Kidney (tissue), 14 donors: Measurements from ENCODE around the gene ELK3. TPM values are rescaled to one million over a fixed set of nuclear protein-coding genes. Genes with fewer than 3 reads are reported as not detected.

Experiments used
- DNase-seq, 5 donors: peaks; one replicate each; pipeline ENCODE4 v3.0.0-alpha.2; 2013 to 2020
- FAIRE-seq: peaks from 2 replicates; lab custom pipeline; 2012; peaks lifted over from hg19 to GRCh38; lab: Jason Lieb, UNC
- H3K27ac ChIP-seq, 2 donors: one replicate each; pipeline ENCODE4 v1.7.0; 2013; ENCODE audit warnings: low read depth in 2 of 2, low read length in 2 of 2, inconsistent platforms in 1 of 2
- H3K27me3 ChIP-seq: one replicate; pipeline ENCODE4 v1.7.1; 2013; ENCODE audit warnings: low read length, inconsistent platforms; ENCODE audit not compliant: control insufficient read depth, insufficient read depth
- H3K36me3 ChIP-seq, 3 donors: one replicate each; pipeline versions ENCODE4 v1.7.0 to v1.7.1; 2013; ENCODE audit warnings: low read length in 3 of 3, control low read depth in 1 of 3, inconsistent platforms in 1 of 3; ENCODE audit not compliant: insufficient read depth in 3 of 3, control insufficient read depth in 2 of 3
- H3K4me1 ChIP-seq, 3 donors: one replicate each; pipeline versions ENCODE4 v1.7.0 to v1.7.1; 2013; ENCODE audit warnings: low read length in 3 of 3, inconsistent platforms in 1 of 3, low read depth in 1 of 3; ENCODE audit not compliant: control insufficient read depth in 2 of 3, insufficient read depth in 2 of 3
- H3K4me3 ChIP-seq, 3 donors: one replicate each; pipeline versions ENCODE4 v1.7.0 to v1.8.1; 2013; ENCODE audit warnings: low read length in 3 of 3, control low read depth in 1 of 3, inconsistent platforms in 1 of 3
- H3K9ac ChIP-seq, 3 donors: one replicate each; pipeline versions ENCODE4 v1.7.0 to v1.7.1; 2013; ENCODE audit warnings: low read length in 3 of 3, control low read depth in 1 of 3, inconsistent platforms in 1 of 3
- H3K9me3 ChIP-seq, 3 donors: one replicate each; pipeline versions ENCODE4 v1.7.0 to v1.7.1; 2013; ENCODE audit warnings: low read length in 3 of 3, control low read depth in 1 of 3, inconsistent platforms in 1 of 3; ENCODE audit not compliant: control insufficient read depth in 2 of 3, insufficient read depth in 1 of 3
- CTCF ChIP-seq: IDR thresholded peaks from 3 replicates; pipeline ENCODE4 v1.5.1; 2012; ENCODE audit warnings: mild to moderate bottlenecking, moderate library complexity, borderline replicate concordance; ENCODE audit not compliant: insufficient read depth; ENCODE audit errors: extremely low read depth
- intact Hi-C: fragments of 100-400 bp; cut with DNase I; formaldehyde crosslinking; loops from one replicate; pipeline ENCODE4 v1.11.1; 2022
- polyA plus RNA-seq: library from polyadenylated mRNA; stranded (reverse); fragments of 350-450 nt; fragmentation: Illumina TruSeq; extraction: RNeasy Lipid Tissue Mini Kit (QIAGEN cat#74804); gene quantifications from one replicate; pipeline ENCODE4 v1.2.3, GENCODE V29; 2014; ENCODE audit warnings: low read depth, low replicate concordance; ENCODE audit not compliant: insufficient read depth
- total RNA-seq: library from RNA; stranded (reverse); fragmentation: NEBNext Ultra II Directional; extraction: Animal tissue kit (Norgen Biotek cat#: 25700); gene quantifications from one replicate; pipeline ENCODE4 v1.2.1, GENCODE V29; 2021
- donor health status: control.
- donor health status: control.
- donor health status: control.
- donor health status: control.
- donor health status: control.
- donor health status: DM: yes; HTN: yes; CAD: no.
- donor health status: Normal renal cell carcinoma (clear cell type).

Gene ELK3
- total and polyA plus RNA-seq, 2 donors from 2014 or later = 10.5 to 59.5 TPM

- peaks cover 0 to 5% (median 3%) of the 10 kb centered on the region in 3 donors for H3K36me3 ChIP-seq
- no peak for DNase-seq
- H3K27ac ChIP-seq = no peak overlapping the region
- no peak overlapping the region for H3K4me3 ChIP-seq
- intact Hi-C loops = no loop called here
- no peaks in the 10 kb centered on the region for H3K9me3 ChIP-seq
- TF ChIP-seq CTCF = no peak
- H3K4me1 ChIP-seq = peaks cover 0 to 3% (median 0%) of the 10 kb centered on the region in 3 donors
- H3K9ac ChIP-seq = no peak overlapping the region
- FAIRE-seq = no peak
- H3K27me3 ChIP-seq = no peaks in the 10 kb centered on the region
These were observed 34.5 kb downstream of the ELK3 start for GRCh38 chr12:96228566-96229248.

GRCh38 chr12:96230646-96231045, 36.5 kb downstream of the ELK3 start:
- Histone ChIP-seq H3K27me3 (no peaks in the 10 kb centered on the region), H3K4me1 (peaks cover 0 to 3% (median 0%) of the 10 kb centered on the region in 3 donors), H3K9me3 (no peaks in the 10 kb centered on the region), H3K36me3 (peaks cover 0 to 3% (median 0%) of the 10 kb centered on the region in 3 donors), H3K9ac (no peak overlapping the region), H3K4me3 (no peak overlapping the region), H3K27ac (no peak overlapping the region)
- intact Hi-C loops = loop anchor here (10.0 kb wide), 1 partner anchor 174 kb away; the partner anchor contains the start of gene CDK17
- no peak for DNase-seq
- no peak for TF ChIP-seq CTCF
- FAIRE-seq = no peak

GRCh38 chr12:96233168-96233567, 39.0 kb downstream of the ELK3 start:
- H3K36me3 ChIP-seq = peaks cover 0 to 3% (median 0%) of the 10 kb centered on the region in 3 donors
- H3K9me3 ChIP-seq = no peaks in the 10 kb centered on the region
- intact Hi-C loops = loop anchor here (10.0 kb wide), 1 partner anchor 172 kb away; the partner anchor contains the start of gene CDK17
- peaks cover 0 to 7% (median 0%) of the 10 kb centered on the region in 3 donors for H3K4me1 ChIP-seq
- H3K27me3 ChIP-seq = no peaks in the 10 kb centered on the region
- DNase-seq = no peak
- no peak overlapping the region for H3K9ac ChIP-seq
- no peak for FAIRE-seq
- no peak for TF ChIP-seq CTCF
- no peak overlapping the region for H3K4me3 ChIP-seq
- H3K27ac ChIP-seq = no peak overlapping the region
